ENCODE data around the gene SDC1. TPM values are rescaled to one million over a fixed set of nuclear protein-coding genes. Genes with fewer than 3 reads are reported as not detected.

The SDC1 gene
- total RNA-seq, 1 donor from 2014 or later = 0.26 TPM

- no peak for DNase-seq (ENCODE audit: low spot score)
- no peaks in the 10 kb centered on the region for H3K36me3 Mint-ChIP-seq (ENCODE audit: low read depth)
- H3K27me3 Mint-ChIP-seq (ENCODE audit: insufficient read depth) = no peaks in the 10 kb centered on the region
- H3K4me3 Mint-ChIP-seq = no peak overlapping the region
- H3K27ac Mint-ChIP-seq = no peak overlapping the region
- intact Hi-C loops (cut with micrococcal nuclease) = no loop called here
- no peaks in the 10 kb centered on the region for H3K4me1 Mint-ChIP-seq (ENCODE audit: low read depth)
- no peaks in the 10 kb centered on the region for H3K9me3 Mint-ChIP-seq
Measured at GRCh38 chr2:20172273-20173055, 52.5 kb downstream of the SDC1 start.

GRCh38 chr2:20171445-20171977, 53.4 kb downstream of the SDC1 start:
- DNase-seq (ENCODE audit: low spot score) = no peak
- Mint-ChIP-seq H3K4me1 (ENCODE audit: low read depth) (no peaks in the 10 kb centered on the region), H3K9me3 (no peaks in the 10 kb centered on the region), H3K36me3 (ENCODE audit: low read depth) (no peaks in the 10 kb centered on the region), H3K4me3 (no peak overlapping the region), H3K27me3 (ENCODE audit: insufficient read depth) (no peaks in the 10 kb centered on the region), H3K27ac (no peak overlapping the region)
- intact Hi-C loops (cut with micrococcal nuclease) = no loop called here

GRCh38 chr2:20170704-20171250, 54.2 kb downstream of the SDC1 start:
- no peak overlapping the region for H3K27ac Mint-ChIP-seq
- no peak for DNase-seq (ENCODE audit: low spot score)
- intact Hi-C loops (cut with micrococcal nuclease) = no loop called here
- H3K27me3 Mint-ChIP-seq (ENCODE audit: insufficient read depth) = no peaks in the 10 kb centered on the region
- H3K36me3 Mint-ChIP-seq (ENCODE audit: low read depth) = no peaks in the 10 kb centered on the region
- H3K4me1 Mint-ChIP-seq (ENCODE audit: low read depth) = no peaks in the 10 kb centered on the region
- no peak overlapping the region for H3K4me3 Mint-ChIP-seq
- H3K9me3 Mint-ChIP-seq = no peaks in the 10 kb centered on the region

DNA sequence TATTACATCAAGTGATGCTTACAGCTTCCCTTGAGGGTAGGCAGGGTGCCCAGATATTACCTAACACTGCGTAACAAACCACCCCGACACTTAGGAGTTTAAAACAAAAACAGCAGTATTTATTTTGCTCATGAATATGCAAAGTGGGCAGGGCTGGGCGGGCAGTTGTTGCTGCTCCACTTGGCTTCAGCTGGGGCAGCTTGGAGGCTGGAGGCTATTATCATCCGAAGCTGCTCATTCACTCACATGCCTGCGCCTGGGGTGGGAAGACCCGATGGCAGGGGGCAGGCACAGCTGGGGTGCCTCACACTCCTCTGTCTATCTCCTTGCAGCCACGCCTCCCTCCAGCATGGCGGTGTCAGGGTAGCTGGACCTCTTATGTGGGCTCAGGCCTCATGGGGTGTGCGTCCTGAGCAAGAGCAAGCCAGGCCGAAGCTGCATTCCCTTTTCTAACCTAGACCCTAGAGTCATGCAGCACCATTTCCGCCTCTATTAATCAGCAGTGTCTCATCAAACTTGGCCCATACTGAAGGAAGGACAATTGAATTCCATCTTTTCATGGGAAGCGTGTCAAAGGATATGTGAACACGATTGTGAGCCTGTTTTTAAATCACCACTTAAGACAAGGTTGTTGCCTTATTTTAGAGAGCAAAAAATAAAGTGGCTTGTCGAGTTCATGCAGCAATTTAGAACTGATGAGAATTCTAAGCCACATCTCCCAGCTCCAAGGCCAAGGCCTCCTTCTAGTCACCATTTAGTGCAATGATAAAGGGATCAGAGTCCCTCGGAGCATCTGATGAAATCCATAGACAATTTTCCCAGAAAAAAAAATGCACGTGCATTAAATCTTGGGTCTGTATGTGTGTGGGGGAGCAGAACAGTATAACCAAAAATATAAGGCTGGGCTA, 54.9 kb downstream of the SDC1 start:
- H3K4me1 Mint-ChIP-seq (ENCODE audit: low read depth) = no peaks in the 10 kb centered on the region
- intact Hi-C loops (cut with micrococcal nuclease) = no loop called here
- H3K27me3 Mint-ChIP-seq (ENCODE audit: insufficient read depth) = no peaks in the 10 kb centered on the region
- DNase-seq (ENCODE audit: low spot score) = no peak
- H3K27ac Mint-ChIP-seq = no peak overlapping the region
- H3K4me3 Mint-ChIP-seq = no peak overlapping the region
- H3K9me3 Mint-ChIP-seq = no peaks in the 10 kb centered on the region
- no peaks in the 10 kb centered on the region for H3K36me3 Mint-ChIP-seq (ENCODE audit: low read depth)

- DNase-seq (ENCODE audit: low spot score) = no peak
- Mint-ChIP-seq H3K4me1 (ENCODE audit: low read depth) (no peaks in the 10 kb centered on the region), H3K27ac (no peak overlapping the region), H3K4me3 (no peak overlapping the region), H3K27me3 (ENCODE audit: insufficient read depth) (no peaks in the 10 kb centered on the region), H3K9me3 (no peaks in the 10 kb centered on the region), H3K36me3 (ENCODE audit: low read depth) (no peaks in the 10 kb centered on the region)
- intact Hi-C loops (cut with micrococcal nuclease) = no loop called here
Measured at GRCh38 chr2:20168727-20169696, 55.9 kb downstream of the SDC1 start.

GRCh38 chr2:20168048-20168726, 56.7 kb downstream of the SDC1 start:
- Mint-ChIP-seq H3K36me3 (ENCODE audit: low read depth) (no peaks in the 10 kb centered on the region), H3K4me1 (ENCODE audit: low read depth) (no peaks in the 10 kb centered on the region), H3K4me3 (no peak overlapping the region), H3K9me3 (no peaks in the 10 kb centered on the region), H3K27ac (no peak overlapping the region), H3K27me3 (ENCODE audit: insufficient read depth) (no peaks in the 10 kb centered on the region)
- intact Hi-C loops (cut with micrococcal nuclease) = no loop called here
- no peak for DNase-seq (ENCODE audit: low spot score)

DNA sequence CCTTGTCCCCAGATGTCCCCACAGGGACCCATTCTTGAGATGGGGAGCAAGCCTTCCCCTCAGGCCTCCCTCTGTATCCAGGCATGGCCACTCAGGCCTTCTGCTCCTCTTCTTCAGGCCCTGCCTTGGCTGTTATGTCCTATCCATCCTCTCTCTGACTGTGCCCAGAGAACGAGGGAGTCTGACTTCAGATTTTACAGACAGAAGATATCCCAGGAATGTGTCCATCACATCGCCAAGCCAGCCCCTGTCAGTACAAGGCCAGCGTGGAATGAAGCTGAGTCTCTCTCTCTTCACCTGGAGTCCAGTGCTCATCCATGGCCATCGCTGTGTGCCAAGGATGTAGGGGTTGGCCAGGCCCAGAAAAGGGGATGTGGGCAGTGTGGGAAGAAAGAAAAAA, 57.6 kb downstream of the SDC1 start:
- Mint-ChIP-seq H3K4me1 (ENCODE audit: low read depth) (no peaks in the 10 kb centered on the region), H3K36me3 (ENCODE audit: low read depth) (no peaks in the 10 kb centered on the region), H3K9me3 (no peaks in the 10 kb centered on the region), H3K27ac (no peak overlapping the region), H3K4me3 (no peak overlapping the region), H3K27me3 (ENCODE audit: insufficient read depth) (no peaks in the 10 kb centered on the region)
- intact Hi-C loops (cut with micrococcal nuclease) = no loop called here
- DNase-seq (ENCODE audit: low spot score) = no peak

DNA sequence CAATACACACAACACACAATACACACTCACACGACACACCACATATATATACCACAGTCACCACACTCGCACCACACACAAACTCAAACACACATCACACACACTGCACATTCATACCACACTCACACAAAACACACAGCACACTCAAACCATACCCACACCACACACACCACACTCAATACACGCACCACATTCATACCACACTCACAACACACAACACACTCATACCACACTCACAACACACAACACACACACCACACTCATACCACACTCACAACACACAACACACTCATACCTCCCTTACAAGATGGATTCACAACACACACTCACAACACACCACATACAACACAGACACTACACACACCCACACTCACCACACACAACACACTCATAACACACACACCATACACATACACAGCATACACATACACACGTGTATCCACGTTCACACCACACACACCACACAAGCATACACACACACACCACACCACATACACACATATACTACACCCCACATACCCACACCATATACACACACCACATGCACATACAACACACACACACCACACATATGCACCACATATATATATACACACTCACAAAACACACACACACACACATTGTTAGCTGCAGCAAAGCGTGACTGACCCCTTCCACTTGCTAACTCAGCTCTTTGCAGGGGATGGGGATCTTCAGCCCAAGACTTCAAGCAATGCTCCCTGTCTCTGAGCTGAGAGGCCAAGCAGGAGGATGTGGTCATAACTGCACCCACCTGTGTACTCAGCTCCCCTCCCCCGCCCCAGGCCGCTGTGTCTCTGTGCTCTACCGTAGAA, 59.0 kb downstream of the SDC1 start:
- no peak overlapping the region for H3K4me3 Mint-ChIP-seq
- peaks cover 1% of the 10 kb centered on the region for H3K27me3 Mint-ChIP-seq (ENCODE audit: insufficient read depth)
- H3K36me3 Mint-ChIP-seq (ENCODE audit: low read depth) = no peaks in the 10 kb centered on the region
- no peaks in the 10 kb centered on the region for H3K9me3 Mint-ChIP-seq
- no peak for DNase-seq (ENCODE audit: low spot score)
- H3K27ac Mint-ChIP-seq = no peak overlapping the region
- no peaks in the 10 kb centered on the region for H3K4me1 Mint-ChIP-seq (ENCODE audit: low read depth)
- intact Hi-C loops (cut with micrococcal nuclease) = no loop called here

DNA sequence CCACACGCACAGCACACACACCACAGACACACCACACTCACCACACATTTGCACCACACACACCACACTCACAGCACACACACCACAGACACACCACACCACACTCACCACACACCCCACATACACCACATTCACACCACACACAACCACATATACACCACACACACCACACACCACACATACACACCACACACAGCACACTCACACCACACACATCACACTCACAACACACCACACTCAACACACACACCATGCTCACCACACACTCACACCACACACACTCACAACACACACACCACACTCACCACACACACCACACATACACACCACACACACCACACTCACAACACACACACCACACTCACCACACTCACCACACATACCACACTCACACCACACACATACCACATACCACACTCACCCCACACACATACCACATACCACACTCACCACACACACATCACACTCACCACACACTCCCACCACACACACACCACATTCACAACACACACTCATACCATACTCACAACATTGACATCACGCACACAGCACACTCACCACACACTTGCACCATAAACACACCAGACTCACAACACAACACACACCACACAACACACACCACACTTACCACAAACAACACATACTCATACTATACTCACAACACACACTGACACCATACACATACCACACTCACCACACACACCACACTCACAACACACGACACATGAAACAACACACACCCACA, 60.0 kb downstream of the SDC1 start:
- Mint-ChIP-seq H3K4me1 (ENCODE audit: low read depth) (no peaks in the 10 kb centered on the region), H3K27me3 (ENCODE audit: insufficient read depth) (peaks cover 3% of the 10 kb centered on the region), H3K9me3 (no peaks in the 10 kb centered on the region), H3K4me3 (no peak overlapping the region), H3K36me3 (ENCODE audit: low read depth) (no peaks in the 10 kb centered on the region), H3K27ac (no peak overlapping the region)
- intact Hi-C loops (cut with micrococcal nuclease) = no loop called here
- DNase-seq (ENCODE audit: low spot score) = no peak

DNA sequence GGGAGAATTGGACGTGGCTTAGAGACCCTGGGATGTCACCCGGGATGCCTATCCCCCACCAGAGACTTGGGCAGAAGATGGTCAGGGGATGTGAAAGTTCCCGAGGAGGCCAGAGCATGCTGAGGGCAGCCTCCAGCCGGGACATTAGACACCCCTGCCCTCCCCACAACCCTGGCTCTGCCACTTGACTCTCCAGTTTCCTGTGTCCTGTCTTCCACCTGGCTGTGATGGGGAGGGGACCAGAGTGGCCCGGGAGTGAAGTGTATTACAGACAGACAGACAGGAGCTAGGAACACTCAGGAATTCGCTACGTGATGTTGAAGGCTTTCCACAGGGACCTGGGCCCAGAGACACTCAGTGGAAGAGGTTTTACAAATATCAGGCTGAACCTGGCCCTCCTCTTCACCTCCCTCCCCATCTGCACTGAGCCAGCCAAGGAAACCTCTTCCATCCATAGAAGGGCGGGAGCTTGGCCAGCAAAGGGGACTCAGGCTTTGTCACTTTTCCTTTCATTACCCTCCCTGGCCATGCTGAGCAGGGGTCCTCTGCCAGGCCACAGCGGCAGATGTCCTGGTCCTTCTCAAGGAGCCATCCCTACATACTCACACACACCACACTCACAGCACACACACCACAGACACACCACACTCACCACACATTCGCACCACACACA, 60.7 kb downstream of the SDC1 start:
- H3K27me3 Mint-ChIP-seq (ENCODE audit: insufficient read depth) = peaks cover 3% of the 10 kb centered on the region
- H3K27ac Mint-ChIP-seq = no peak overlapping the region
- H3K9me3 Mint-ChIP-seq = no peaks in the 10 kb centered on the region
- H3K4me3 Mint-ChIP-seq = no peak overlapping the region
- no peaks in the 10 kb centered on the region for H3K36me3 Mint-ChIP-seq (ENCODE audit: low read depth)
- no peak for DNase-seq (ENCODE audit: low spot score)
- intact Hi-C loops (cut with micrococcal nuclease) = no loop called here
- H3K4me1 Mint-ChIP-seq (ENCODE audit: low read depth) = no peaks in the 10 kb centered on the region
